Keratinocyte (primary cell): ENCODE results near the gene CDH8. TPM values are rescaled to one million over a fixed set of nuclear protein-coding genes. Genes with fewer than 3 reads are reported as not detected.

ENCODE experiments used
- DNase-seq: peaks from one replicate; pipeline ENCODE4 v3.0.0-alpha.2; 2011; ENCODE audit warnings: low read depth, missing footprints, low spot score
- FAIRE-seq: peaks from 2 replicates; lab custom pipeline; 2011; peaks lifted over from hg19 to GRCh38; lab: Jason Lieb, UNC
- H2AFZ ChIP-seq: 2 replicates; pipeline ENCODE4 v1.6.0; 2012; ENCODE audit warnings: low read length, control low read depth, inconsistent platforms; ENCODE audit not compliant: control insufficient read depth
- H3K27ac ChIP-seq: 2 replicates; pipeline ENCODE4 v1.5.1; 2011; ENCODE audit warnings: low read length; ENCODE audit not compliant: control insufficient read depth, insufficient read depth
- H3K27me3 ChIP-seq: 3 replicates; pipeline ENCODE4 v1.6.0; 2011; ENCODE audit warnings: low read length; ENCODE audit not compliant: control insufficient read depth, insufficient read depth; ENCODE audit errors: extremely low read depth
- H3K36me3 ChIP-seq, 2 experiments: 2 replicates in 1 of 2; 3 replicates in 1 of 2; pipeline ENCODE4 v1.5.1; 2011; ENCODE audit warnings: low read length in 2 of 2, mild to moderate bottlenecking in 1 of 2; ENCODE audit not compliant: control insufficient read depth in 2 of 2, insufficient read depth in 2 of 2; ENCODE audit errors: extremely low read depth in 1 of 2
- H3K4me1 ChIP-seq: 3 replicates; pipeline ENCODE4 v1.5.1; 2011; ENCODE audit warnings: low read length; ENCODE audit not compliant: control insufficient read depth, insufficient read depth; ENCODE audit errors: extremely low read depth
- H3K4me2 ChIP-seq: 3 replicates; pipeline ENCODE4 v1.6.0; 2011; ENCODE audit warnings: low read depth, low read length; ENCODE audit not compliant: control insufficient read depth, insufficient read depth; ENCODE audit errors: extremely low read depth
- H3K4me3 ChIP-seq, 3 experiments: fragments of 200-600 bp in 1 of 3; sonication (generic) in 1 of 3; 2 replicates in 2 of 3; 3 replicates in 1 of 3; pipeline ENCODE4 v1.5.1; 2011 to 2016; ENCODE audit warnings: low read length in 3 of 3, mild to moderate bottlenecking in 3 of 3, control low read depth in 2 of 3, inconsistent platforms in 1 of 3, low read depth in 1 of 3, mixed read lengths in 1 of 3, mixed run types in 1 of 3, moderate library complexity in 1 of 3; ENCODE audit not compliant: control insufficient read depth in 2 of 3, insufficient read depth in 2 of 3; ENCODE audit errors: extremely low read depth in 1 of 3
- H3K79me2 ChIP-seq: 2 replicates; pipeline ENCODE4 v1.6.0; 2012; ENCODE audit warnings: low read length; ENCODE audit not compliant: control insufficient read depth, insufficient read depth
- H3K9ac ChIP-seq: 3 replicates; pipeline ENCODE4 v1.6.0; 2011; ENCODE audit warnings: low read length; ENCODE audit not compliant: control insufficient read depth, insufficient read depth; ENCODE audit errors: extremely low read depth
- H3K9me1 ChIP-seq: 3 replicates; pipeline ENCODE4 v1.6.0; 2011; ENCODE audit warnings: low read length; ENCODE audit not compliant: control insufficient read depth, insufficient read depth; ENCODE audit errors: extremely low read depth
- H3K9me3 ChIP-seq: 2 replicates; pipeline ENCODE4 v1.5.1; 2012; ENCODE audit warnings: low read depth, low read length; ENCODE audit not compliant: control insufficient read depth
- H4K20me1 ChIP-seq: 3 replicates; pipeline ENCODE4 v1.6.0; 2011; ENCODE audit warnings: low read length; ENCODE audit not compliant: control insufficient read depth, insufficient read depth; ENCODE audit errors: extremely low read depth
- EZH2 ChIP-seq: IDR thresholded peaks from one replicate; pipeline ENCODE4 v1.6.1; 2012; ENCODE audit warnings: inconsistent platforms, mild to moderate bottlenecking, low read length, moderate library complexity
- dilution Hi-C: fragments of 300-500 bp; cut with MboI; formaldehyde crosslinking; loops from one replicate; pipeline ENCODE4 v1.7.0; 2020; ENCODE audit warnings: low sequenced_read_pairs; ENCODE audit not compliant: extremely low pct_ligation_motif_present
- polyA plus RNA-seq, 5 experiments: library from polyadenylated mRNA; depleted of rRNA in 3 of 5; stranded (reverse) in 3 of 5; stranded (forward) in 1 of 5; unstranded in 1 of 5; fragments of >200 nt; gene quantifications; 1 replicate in 1 of 5; 2 replicates in 3 of 5; 3 replicates in 1 of 5; pipeline versions ENCODE4 v1.2.1 to v1.2.3, GENCODE V29; 2011 to 2012; ENCODE audit warnings: missing spikeins in 2 of 5, low read depth in 1 of 5, low replicate concordance in 1 of 5
- TF ChIP-seq, protein P1 (sequence below), 3 experiments: IDR thresholded peaks in 1 of 3; conservative IDR thresholded peaks in 1 of 3; optimal IDR thresholded peaks in 1 of 3; 2 replicates in 2 of 3; 3 replicates in 1 of 3; pipeline versions ENCODE3 to v1.5.1; 2011; ENCODE audit warnings: low read length in 3 of 3, mild to moderate bottlenecking in 3 of 3, moderate library complexity in 2 of 3, control low read depth in 1 of 3, inconsistent platforms in 1 of 3; ENCODE audit not compliant: insufficient read depth in 2 of 3; ENCODE audit errors: extremely low read depth in 1 of 3

CDH8 gene
- polyA plus RNA-seq, 1 donor (not counting 4 experiments of a cell fraction or from before 2014, with no cell fraction given): 0.18 TPM

DNA sequence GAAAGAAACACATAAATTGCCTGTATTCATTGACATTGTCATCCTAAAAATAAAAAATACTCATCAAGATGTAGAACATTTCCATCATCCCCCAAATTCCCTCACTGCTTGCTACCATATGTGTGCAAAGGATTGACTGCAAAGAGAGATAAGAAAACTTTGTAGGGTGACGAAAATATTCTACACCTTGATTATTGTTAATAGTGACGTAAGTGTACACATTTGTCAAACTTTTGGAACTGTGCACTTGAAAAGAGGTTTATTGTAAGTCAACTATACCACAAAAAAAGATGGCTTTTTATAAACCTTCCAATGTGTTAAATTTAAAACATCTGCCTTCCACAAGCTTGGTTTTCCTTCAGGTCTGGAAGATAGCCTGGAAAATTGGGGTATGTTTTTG, 359.5 kb downstream of the CDH8 start:
- H3K9ac ChIP-seq: no peak overlapping the region
- no peaks in the 10 kb centered on the region for H3K4me1 ChIP-seq
- no peak overlapping the region for H2AFZ ChIP-seq
- no peaks in the 10 kb centered on the region for H3K9me3 ChIP-seq
- no peaks in the 10 kb centered on the region for H3K36me3 ChIP-seq
- H3K9me1 ChIP-seq: no peaks in the 10 kb centered on the region
- no peak overlapping the region for H3K27ac ChIP-seq
- H3K79me2 ChIP-seq: no peaks in the 10 kb centered on the region
- no peaks in the 10 kb centered on the region for H3K27me3 ChIP-seq
- TF ChIP-seq, protein P1, sequence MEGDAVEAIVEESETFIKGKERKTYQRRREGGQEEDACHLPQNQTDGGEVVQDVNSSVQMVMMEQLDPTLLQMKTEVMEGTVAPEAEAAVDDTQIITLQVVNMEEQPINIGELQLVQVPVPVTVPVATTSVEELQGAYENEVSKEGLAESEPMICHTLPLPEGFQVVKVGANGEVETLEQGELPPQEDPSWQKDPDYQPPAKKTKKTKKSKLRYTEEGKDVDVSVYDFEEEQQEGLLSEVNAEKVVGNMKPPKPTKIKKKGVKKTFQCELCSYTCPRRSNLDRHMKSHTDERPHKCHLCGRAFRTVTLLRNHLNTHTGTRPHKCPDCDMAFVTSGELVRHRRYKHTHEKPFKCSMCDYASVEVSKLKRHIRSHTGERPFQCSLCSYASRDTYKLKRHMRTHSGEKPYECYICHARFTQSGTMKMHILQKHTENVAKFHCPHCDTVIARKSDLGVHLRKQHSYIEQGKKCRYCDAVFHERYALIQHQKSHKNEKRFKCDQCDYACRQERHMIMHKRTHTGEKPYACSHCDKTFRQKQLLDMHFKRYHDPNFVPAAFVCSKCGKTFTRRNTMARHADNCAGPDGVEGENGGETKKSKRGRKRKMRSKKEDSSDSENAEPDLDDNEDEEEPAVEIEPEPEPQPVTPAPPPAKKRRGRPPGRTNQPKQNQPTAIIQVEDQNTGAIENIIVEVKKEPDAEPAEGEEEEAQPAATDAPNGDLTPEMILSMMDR (optimal IDR thresholded peaks at IDR 0.05 in 1 of 3, IDR thresholded peaks at IDR 0.05 in 1 of 3, conservative IDR thresholded peaks at IDR 0.05 in 1 of 3; ENCODE audit: extremely low read depth in 1 of 3, insufficient read depth in 2 of 3, low read length in 3 of 3): no peak
- no peak overlapping the region for H3K4me3 ChIP-seq
- DNase-seq (no peak), FAIRE-seq (no peak)
- H3K4me2 ChIP-seq: no peak overlapping the region
- no peaks in the 10 kb centered on the region for H4K20me1 ChIP-seq
- dilution Hi-C loops: no loop called here

DNA sequence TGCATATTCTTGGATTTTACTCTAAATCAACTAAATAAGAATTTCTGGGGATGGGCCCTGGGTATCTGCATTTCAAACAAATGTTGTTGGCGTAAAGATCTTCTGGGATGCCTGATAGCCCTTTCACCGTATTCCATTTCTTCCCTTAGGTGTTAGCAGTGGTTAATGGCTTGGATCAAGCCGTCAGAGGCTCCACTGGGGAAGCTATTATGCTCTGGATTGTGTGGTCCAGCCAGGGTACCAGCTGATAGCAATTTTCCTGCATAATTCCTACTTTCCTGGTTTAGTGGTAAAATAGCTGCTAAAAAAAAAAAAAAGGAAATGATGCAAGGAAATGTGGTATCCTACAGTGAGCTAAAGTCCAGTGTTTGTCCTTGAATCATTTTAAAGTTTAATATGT, 365.1 kb downstream of the CDH8 start:
- Histone ChIP-seq H3K9me1 (no peaks in the 10 kb centered on the region), H3K79me2 (no peaks in the 10 kb centered on the region), H3K36me3 (no peaks in the 10 kb centered on the region), H3K27ac (no peak overlapping the region), H3K9me3 (no peaks in the 10 kb centered on the region), H3K9ac (no peak overlapping the region), H3K4me2 (no peak overlapping the region), H3K4me1 (no peaks in the 10 kb centered on the region), H2AFZ (no peak overlapping the region), H4K20me1 (no peaks in the 10 kb centered on the region), H3K27me3 (no peaks in the 10 kb centered on the region), H3K4me3 (no peak overlapping the region)
- dilution Hi-C loops: no loop called here
- TF ChIP-seq EZH2: no peak
- TF ChIP-seq, protein P1 (optimal IDR thresholded peaks at IDR 0.05 in 1 of 3, IDR thresholded peaks at IDR 0.05 in 1 of 3, conservative IDR thresholded peaks at IDR 0.05 in 1 of 3; ENCODE audit: extremely low read depth in 1 of 3, insufficient read depth in 2 of 3, low read length in 3 of 3): no peak
- DNase-seq: no peak
- FAIRE-seq: no peak
